ENCODE data around the gene ISCA1.
"Not testable (repeated sequence)": the region's sequence is repeated elsewhere in the genome, so short reads cannot be mapped to it uniquely, and the experiment has no call there.

The ISCA1 gene

GRCh38 chr9:86315078-86315477 lies 32.7 kb upstream of the ISCA1 start:
- Histone ChIP-seq H3K4me1 (ENCODE audit: control insufficient read depth in 5 of 5, insufficient read depth in 5 of 5, low read length in 5 of 5) (peaks cover 0 to 5% (median 0%) of the 10 kb centered on the region in 5 donors), H3K36me3 (ENCODE audit: control insufficient read depth in 5 of 5, insufficient read depth in 5 of 5, low read length in 5 of 5) (peaks cover 49 to 79% (median 60%) of the 10 kb centered on the region in 5 donors), H3K27ac (ENCODE audit: low read depth, low read length) (no peak overlapping the region), H3K4me3 (ENCODE audit: low read depth in 1 of 5, low read length in 5 of 5) (no peak overlapping the region), H3K27me3 (ENCODE audit: control insufficient read depth in 5 of 5, insufficient read depth in 4 of 5, low read length in 5 of 5) (no peaks in the 10 kb centered on the region), H3K9me3 (ENCODE audit: control insufficient read depth in 5 of 5, low read length in 5 of 5) (no peaks in the 10 kb centered on the region), H3K9ac (ENCODE audit: low read length in 5 of 5) (no peak overlapping the region)

- not testable (repeated sequence) for H3K9me3 ChIP-seq (ENCODE audit: control insufficient read depth in 5 of 5, low read length in 5 of 5); H3K9ac ChIP-seq (ENCODE audit: low read length in 5 of 5)
Measured at GRCh38 chr9:86312959-86313358, 30.6 kb upstream of the ISCA1 start.

GRCh38 chr9:86308687-86309086 lies 26.3 kb upstream of the ISCA1 start:
- H3K36me3 ChIP-seq (ENCODE audit: control insufficient read depth in 5 of 5, insufficient read depth in 5 of 5, low read length in 5 of 5): peaks cover 64 to 84% (median 70%) of the 10 kb centered on the region in 5 donors
- no peak overlapping the region for H3K9ac ChIP-seq (ENCODE audit: low read length in 5 of 5)
- no peaks in the 10 kb centered on the region for H3K27me3 ChIP-seq (ENCODE audit: control insufficient read depth in 5 of 5, insufficient read depth in 4 of 5, low read length in 5 of 5)
- H3K4me3 ChIP-seq (ENCODE audit: low read depth in 1 of 5, low read length in 5 of 5): no peak overlapping the region
- no peaks in the 10 kb centered on the region for H3K9me3 ChIP-seq (ENCODE audit: control insufficient read depth in 5 of 5, low read length in 5 of 5)
- no peak overlapping the region for H3K27ac ChIP-seq (ENCODE audit: low read depth, low read length)
- H3K4me1 ChIP-seq (ENCODE audit: control insufficient read depth in 5 of 5, insufficient read depth in 5 of 5, low read length in 5 of 5): no peaks in the 10 kb centered on the region

More at GRCh38 chr9:86312959-86313358, 30.6 kb upstream of the ISCA1 start:
- not testable (repeated sequence) for H3K27me3 ChIP-seq (ENCODE audit: control insufficient read depth in 5 of 5, insufficient read depth in 4 of 5, low read length in 5 of 5); H3K4me3 ChIP-seq (ENCODE audit: low read depth in 1 of 5, low read length in 5 of 5); H3K4me1 ChIP-seq (ENCODE audit: control insufficient read depth in 5 of 5, insufficient read depth in 5 of 5, low read length in 5 of 5); H3K27ac ChIP-seq (ENCODE audit: low read depth, low read length)
- H3K36me3 ChIP-seq (ENCODE audit: control insufficient read depth in 5 of 5, insufficient read depth in 5 of 5, low read length in 5 of 5): peaks cover 52 to 79% (median 68%) of the 10 kb centered on the region in 5 donors

GRCh38 chr9:86304236-86304730 lies 21.9 kb upstream of the ISCA1 start:
- no peak overlapping the region for H3K27ac ChIP-seq (ENCODE audit: low read depth, low read length)
- H3K9me3 ChIP-seq (ENCODE audit: control insufficient read depth in 5 of 5, low read length in 5 of 5): no peaks in the 10 kb centered on the region
- no peaks in the 10 kb centered on the region for H3K27me3 ChIP-seq (ENCODE audit: control insufficient read depth in 5 of 5, insufficient read depth in 4 of 5, low read length in 5 of 5)
- no peaks in the 10 kb centered on the region for H3K4me1 ChIP-seq (ENCODE audit: control insufficient read depth in 5 of 5, insufficient read depth in 5 of 5, low read length in 5 of 5)
- H3K36me3 ChIP-seq (ENCODE audit: control insufficient read depth in 5 of 5, insufficient read depth in 5 of 5, low read length in 5 of 5): peaks cover 68 to 96% (median 79%) of the 10 kb centered on the region in 5 donors
- no peak overlapping the region for H3K4me3 ChIP-seq (ENCODE audit: low read depth in 1 of 5, low read length in 5 of 5)
- no peak overlapping the region for H3K9ac ChIP-seq (ENCODE audit: low read length in 5 of 5)

- Histone ChIP-seq H3K36me3 (ENCODE audit: control insufficient read depth in 5 of 5, insufficient read depth in 5 of 5, low read length in 5 of 5) (peaks cover 65 to 97% (median 83%) of the 10 kb centered on the region in 5 donors), H3K27ac (ENCODE audit: low read depth, low read length) (no peak overlapping the region), H3K9ac (ENCODE audit: low read length in 5 of 5) (no peak overlapping the region), H3K9me3 (ENCODE audit: control insufficient read depth in 5 of 5, low read length in 5 of 5) (no peaks in the 10 kb centered on the region), H3K4me3 (ENCODE audit: low read depth in 1 of 5, low read length in 5 of 5) (no peak overlapping the region), H3K27me3 (ENCODE audit: control insufficient read depth in 5 of 5, insufficient read depth in 4 of 5, low read length in 5 of 5) (no peaks in the 10 kb centered on the region), H3K4me1 (ENCODE audit: control insufficient read depth in 5 of 5, insufficient read depth in 5 of 5, low read length in 5 of 5) (no peaks in the 10 kb centered on the region)
Measured at GRCh38 chr9:86303316-86303975, 21.1 kb upstream of the ISCA1 start.

- Histone ChIP-seq H3K36me3 (ENCODE audit: control insufficient read depth in 5 of 5, insufficient read depth in 5 of 5, low read length in 5 of 5) (peaks cover 66 to 96% (median 88%) of the 10 kb centered on the region in 5 donors), H3K27me3 (ENCODE audit: control insufficient read depth in 5 of 5, insufficient read depth in 4 of 5, low read length in 5 of 5) (no peaks in the 10 kb centered on the region)
Measured at GRCh38 chr9:86301686-86302085, 19.3 kb upstream of the ISCA1 start.

GRCh38 chr9:86300701-86301100 lies 18.4 kb upstream of the ISCA1 start:
- Histone ChIP-seq H3K4me3 (ENCODE audit: low read depth in 1 of 5, low read length in 5 of 5) (no peak overlapping the region), H3K9me3 (ENCODE audit: control insufficient read depth in 5 of 5, low read length in 5 of 5) (no peaks in the 10 kb centered on the region), H3K4me1 (ENCODE audit: control insufficient read depth in 5 of 5, insufficient read depth in 5 of 5, low read length in 5 of 5) (no peaks in the 10 kb centered on the region), H3K27me3 (ENCODE audit: control insufficient read depth in 5 of 5, insufficient read depth in 4 of 5, low read length in 5 of 5) (no peaks in the 10 kb centered on the region), H3K9ac (ENCODE audit: low read length in 5 of 5) (no peak overlapping the region), H3K27ac (ENCODE audit: low read depth, low read length) (no peak overlapping the region), H3K36me3 (ENCODE audit: control insufficient read depth in 5 of 5, insufficient read depth in 5 of 5, low read length in 5 of 5) (peaks cover 67 to 94% (median 86%) of the 10 kb centered on the region in 5 donors)

More at GRCh38 chr9:86301686-86302085, 19.3 kb upstream of the ISCA1 start:
- H3K9me3 ChIP-seq (ENCODE audit: control insufficient read depth in 5 of 5, low read length in 5 of 5): no peaks in the 10 kb centered on the region
- no peaks in the 10 kb centered on the region for H3K4me1 ChIP-seq (ENCODE audit: control insufficient read depth in 5 of 5, insufficient read depth in 5 of 5, low read length in 5 of 5)
- H3K4me3 ChIP-seq (ENCODE audit: low read depth in 1 of 5, low read length in 5 of 5): no peak overlapping the region
- H3K27ac ChIP-seq (ENCODE audit: low read depth, low read length): no peak overlapping the region
- no peak overlapping the region for H3K9ac ChIP-seq (ENCODE audit: low read length in 5 of 5)

GRCh38 chr9:86298873-86299272 lies 16.5 kb upstream of the ISCA1 start:
- no peaks in the 10 kb centered on the region for H3K9me3 ChIP-seq (ENCODE audit: control insufficient read depth in 5 of 5, low read length in 5 of 5)
- H3K4me3 ChIP-seq (ENCODE audit: low read depth in 1 of 5, low read length in 5 of 5): no peak overlapping the region
- no peaks in the 10 kb centered on the region for H3K4me1 ChIP-seq (ENCODE audit: control insufficient read depth in 5 of 5, insufficient read depth in 5 of 5, low read length in 5 of 5)
- no peaks in the 10 kb centered on the region for H3K27me3 ChIP-seq (ENCODE audit: control insufficient read depth in 5 of 5, insufficient read depth in 4 of 5, low read length in 5 of 5)
- H3K36me3 ChIP-seq (ENCODE audit: control insufficient read depth in 5 of 5, insufficient read depth in 5 of 5, low read length in 5 of 5): peaks cover 53 to 76% (median 69%) of the 10 kb centered on the region in 5 donors
- no peak overlapping the region for H3K27ac ChIP-seq (ENCODE audit: low read depth, low read length)
- no peak overlapping the region for H3K9ac ChIP-seq (ENCODE audit: low read length in 5 of 5)

GRCh38 chr9:86290341-86290740 lies 8.0 kb upstream of the ISCA1 start:
- not testable (repeated sequence) for H3K4me1 ChIP-seq (ENCODE audit: control insufficient read depth in 5 of 5, insufficient read depth in 5 of 5, low read length in 5 of 5); H3K9ac ChIP-seq (ENCODE audit: low read length in 5 of 5); H3K9me3 ChIP-seq (ENCODE audit: control insufficient read depth in 5 of 5, low read length in 5 of 5); H3K27ac ChIP-seq (ENCODE audit: low read depth, low read length); H3K27me3 ChIP-seq (ENCODE audit: control insufficient read depth in 5 of 5, insufficient read depth in 4 of 5, low read length in 5 of 5); H3K4me3 ChIP-seq (ENCODE audit: low read depth in 1 of 5, low read length in 5 of 5)
- peaks cover 0 to 14% (median 4%) of the 10 kb centered on the region in 5 donors for H3K36me3 ChIP-seq (ENCODE audit: control insufficient read depth in 5 of 5, insufficient read depth in 5 of 5, low read length in 5 of 5)

- no peaks in the 10 kb centered on the region for H3K4me1 ChIP-seq (ENCODE audit: control insufficient read depth in 5 of 5, insufficient read depth in 5 of 5, low read length in 5 of 5)
- no peak overlapping the region for H3K27ac ChIP-seq (ENCODE audit: low read depth, low read length)
- H3K9ac ChIP-seq (ENCODE audit: low read length in 5 of 5): no peak overlapping the region
- H3K27me3 ChIP-seq (ENCODE audit: control insufficient read depth in 5 of 5, insufficient read depth in 4 of 5, low read length in 5 of 5): no peaks in the 10 kb centered on the region
- H3K9me3 ChIP-seq (ENCODE audit: control insufficient read depth in 5 of 5, low read length in 5 of 5): no peaks in the 10 kb centered on the region
- peaks cover 0 to 11% (median 3%) of the 10 kb centered on the region in 5 donors for H3K36me3 ChIP-seq (ENCODE audit: control insufficient read depth in 5 of 5, insufficient read depth in 5 of 5, low read length in 5 of 5)
- no peak overlapping the region for H3K4me3 ChIP-seq (ENCODE audit: low read depth in 1 of 5, low read length in 5 of 5)
Measured at GRCh38 chr9:86288499-86289198, 6.3 kb upstream of the ISCA1 start.
